Measurements from ENCODE around the gene DDX41.

DDX41 gene

GRCh38 chr5:177467436-177467835, 49.3 kb downstream of the DDX41 start:
- no peak for DNase-seq

- DNase-seq = no peak
These were observed 49.9 kb downstream of the DDX41 start for GRCh38 chr5:177466861-177467260.

- no peak for DNase-seq
These were observed 51.7 kb downstream of the DDX41 start for GRCh38 chr5:177465044-177465443.

- no peak for DNase-seq
These were observed 54.6 kb downstream of the DDX41 start for GRCh38 chr5:177462021-177462670.
